HepG2 (cell line): ENCODE results near the gene LITAFD. TPM values are rescaled to one million over a fixed set of nuclear protein-coding genes. Genes with fewer than 3 reads are reported as not detected.
A peak's percentile ranks its signal among the peaks of the same experiment; 100 is the strongest.

Source experiments
- ATF4 ChIP-seq, 2 experiments: fragments of 450-650 bp in 1 of 2; sonication (generic) in 1 of 2; formaldehyde crosslinking; IDR thresholded peaks; 2 replicates each; pipeline versions ENCODE4 v1.5.0 to v1.8.0; 2020 to 2022; ENCODE audit warnings: mild to moderate bottlenecking in 1 of 2, missing genetic modification reagents in 1 of 2
- CTCF ChIP-seq: sonication (generic); formaldehyde crosslinking; IDR thresholded peaks from 2 replicates; pipeline ENCODE4 v1.5.0; 2020; ENCODE audit warnings: mild to moderate bottlenecking, missing genetic modification reagents, moderate library complexity
- DR1 ChIP-seq: sonication (generic); formaldehyde crosslinking; IDR thresholded peaks from 2 replicates; pipeline ENCODE4 v1.8.0; 2021; ENCODE audit warnings: mild to moderate bottlenecking, missing genetic modification reagents, inconsistent platforms
- ERF ChIP-seq: IDR thresholded peaks from 2 replicates; pipeline ENCODE4 v1.6.1; 2018; ENCODE audit warnings: missing biosample characterization, missing genetic modification reagents
- FOXP4 ChIP-seq: sonication (generic); formaldehyde crosslinking; IDR thresholded peaks from 2 replicates; pipeline ENCODE4 v1.4.0; 2020; ENCODE audit warnings: missing genetic modification reagents
- HNF4G ChIP-seq, 2 experiments: sonication (generic) in 1 of 2; formaldehyde crosslinking in 1 of 2; IDR thresholded peaks; 2 replicates each; pipeline versions ENCODE4 v1.4.0 to v1.6.1; 2011 to 2020; ENCODE audit warnings: borderline replicate concordance in 2 of 2, low read depth in 2 of 2, mild to moderate bottlenecking in 2 of 2, low read length in 1 of 2, missing genetic modification reagents in 1 of 2, moderate library complexity in 1 of 2
- NRL ChIP-seq: sonication (generic); formaldehyde crosslinking; IDR thresholded peaks from 2 replicates; pipeline ENCODE4 v1.5.0; 2020; ENCODE audit warnings: missing genetic modification reagents, mild to moderate bottlenecking, moderate library complexity, borderline replicate concordance
- RBM22 ChIP-seq: fragments of 200-400 bp; formaldehyde crosslinking; optimal IDR thresholded peaks from 2 replicates; pipeline ENCODE3; 2017; ENCODE audit warnings: mild to moderate bottlenecking, low read length, moderate library complexity
- SMAD9 ChIP-seq: sonication (generic); formaldehyde crosslinking; IDR thresholded peaks from 2 replicates; pipeline ENCODE4 v1.5.1; 2020; ENCODE audit warnings: mild to moderate bottlenecking, missing genetic modification reagents
- SP140L ChIP-seq: sonication (generic); formaldehyde crosslinking; IDR thresholded peaks from 2 replicates; pipeline ENCODE4 v1.4.0; 2020; ENCODE audit warnings: missing genetic modification reagents, borderline replicate concordance
- ZNF124 ChIP-seq: sonication (generic); formaldehyde crosslinking; IDR thresholded peaks from 2 replicates; pipeline ENCODE4 v1.4.0; 2020; ENCODE audit warnings: missing genetic modification reagents
- ZNF367 ChIP-seq: sonication (generic); formaldehyde crosslinking; IDR thresholded peaks from 2 replicates; pipeline ENCODE4 v1.4.0; 2020; ENCODE audit warnings: missing genetic modification reagents, borderline replicate concordance
- ZNF646 ChIP-seq: sonication (generic); formaldehyde crosslinking; IDR thresholded peaks from 2 replicates; pipeline ENCODE4 v1.9.0; 2021; ENCODE audit warnings: mild to moderate bottlenecking, missing genetic modification reagents
- ZZZ3 ChIP-seq: sonication (generic); formaldehyde crosslinking; IDR thresholded peaks from 2 replicates; pipeline ENCODE4 v1.4.0; 2020; ENCODE audit warnings: missing genetic modification reagents, mild to moderate bottlenecking, borderline replicate concordance
- polyA plus RNA-seq, 8 experiments: library from polyadenylated mRNA; depleted of rRNA in 3 of 8; stranded (reverse) in 7 of 8; unstranded in 1 of 8; fragments of >200 nt; fragmentation: Illumina TruSeq in 4 of 8; extraction: Trizol in 4 of 8; gene quantifications; 2 replicates each; pipeline versions ENCODE4 v1.2.1 to v1.2.3, GENCODE V29; 2011 to 2016; ENCODE audit warnings: low read depth in 4 of 8, missing spikeins in 1 of 8, mixed read lengths in 1 of 8; ENCODE audit not compliant: insufficient read depth in 1 of 8
- total RNA-seq, 5 experiments: library from RNA; depleted of rRNA; stranded (reverse); fragments of >200 nt; fragmentation: Illumina TruSeq; extraction: Trizol; gene quantifications; 2 replicates each; pipeline ENCODE4 v1.2.3, GENCODE V29; 2016; ENCODE audit warnings: low read depth in 1 of 5
- TF ChIP-seq, protein P1 (sequence below): sonication (generic); formaldehyde crosslinking; IDR thresholded peaks from 2 replicates; pipeline ENCODE4 v1.8.0; 2022; ENCODE audit warnings: mild to moderate bottlenecking, missing genetic modification reagents; ENCODE audit not compliant: insufficient replicate concordance

The LITAFD gene
- total and polyA plus RNA-seq, 2 of the 13 experiments (the other 11 are each of a cell fraction or from before 2014, with no cell fraction given), result not detected

DNA sequence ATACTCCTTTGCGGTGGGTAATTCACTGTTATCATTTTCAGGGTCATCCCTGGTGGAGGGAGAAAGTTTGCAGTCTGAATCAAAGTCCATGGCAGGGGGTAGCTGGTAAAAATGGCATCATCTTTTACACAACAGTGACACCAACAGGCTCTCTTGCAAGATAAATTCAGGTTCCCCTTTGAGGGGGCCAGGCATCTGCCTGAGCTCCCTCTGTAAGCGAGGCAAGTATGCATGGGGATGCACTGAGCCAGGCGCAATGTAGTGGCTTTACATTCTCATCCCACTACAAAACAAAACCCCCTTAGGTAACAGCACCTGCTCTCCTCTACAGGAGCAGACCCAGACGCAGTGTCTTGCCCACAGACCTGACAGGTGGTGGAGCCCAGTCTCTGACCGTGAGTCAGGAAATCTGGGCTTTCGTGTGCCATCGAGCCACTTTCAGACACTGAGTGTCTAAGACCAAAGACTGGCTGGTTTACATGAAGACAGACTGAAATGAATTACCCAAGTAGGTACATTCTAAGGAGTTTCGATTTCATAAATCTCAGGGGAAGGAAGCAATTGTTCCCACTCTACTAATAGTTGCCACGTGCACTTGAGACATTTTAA lies 17.7 kb downstream of the LITAFD start (continued):
- TF ChIP-seq ATF4 (CRISPR knock-in tag; IDR thresholded peaks at IDR 0.05) (0 out of 4 replicates have a peak, but pooled peaks of 1 of the 2 experiments have one; percentile 7), ZZZ3 (CRISPR knock-in tag) (no peak), ERF (no peak), ZNF124 (CRISPR knock-in tag) (no peak), CTCF (peak; percentile 61), SP140L (CRISPR knock-in tag) (no peak), ZNF646 (no peak), NRL (CRISPR knock-in tag) (peak; percentile 68; the same call in 1 of the 2 replicates), FOXP4 (CRISPR knock-in tag) (0 out of 2 replicates have a peak, but pooled peaks have one; percentile 33), SMAD9 (CRISPR knock-in tag) (no peak), DR1 (no peak), RBM22 (peak; percentile 92), HNF4G (IDR thresholded peaks at IDR 0.05; ENCODE audit: borderline replicate concordance, low read depth, low read length) (peak; percentile 36; the same call in 1 of the 2 replicates), HNF4G (CRISPR knock-in tag; IDR thresholded peaks at IDR 0.05; ENCODE audit: borderline replicate concordance, low read depth) (no peak), ZNF367 (CRISPR knock-in tag) (no peak)
- TF ChIP-seq, protein P1, sequence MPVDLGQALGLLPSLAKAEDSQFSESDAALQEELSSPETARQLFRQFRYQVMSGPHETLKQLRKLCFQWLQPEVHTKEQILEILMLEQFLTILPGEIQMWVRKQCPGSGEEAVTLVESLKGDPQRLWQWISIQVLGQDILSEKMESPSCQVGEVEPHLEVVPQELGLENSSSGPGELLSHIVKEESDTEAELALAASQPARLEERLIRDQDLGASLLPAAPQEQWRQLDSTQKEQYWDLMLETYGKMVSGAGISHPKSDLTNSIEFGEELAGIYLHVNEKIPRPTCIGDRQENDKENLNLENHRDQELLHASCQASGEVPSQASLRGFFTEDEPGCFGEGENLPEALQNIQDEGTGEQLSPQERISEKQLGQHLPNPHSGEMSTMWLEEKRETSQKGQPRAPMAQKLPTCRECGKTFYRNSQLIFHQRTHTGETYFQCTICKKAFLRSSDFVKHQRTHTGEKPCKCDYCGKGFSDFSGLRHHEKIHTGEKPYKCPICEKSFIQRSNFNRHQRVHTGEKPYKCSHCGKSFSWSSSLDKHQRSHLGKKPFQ (CRISPR knock-in tag), result no peak
